GM12892 (cell line): Measurements from ENCODE around the gene ACOX2.

ENCODE experiments used
- POLR2A ChIP-seq: IDR thresholded peaks from 2 replicates; pipeline ENCODE4 v1.6.1; 2011; ENCODE audit warnings: low read depth, low read length, control low read depth
- TAF1 ChIP-seq: IDR thresholded peaks from 2 replicates; pipeline ENCODE4 v1.6.1; 2011; ENCODE audit warnings: low read depth, mild to moderate bottlenecking, control low read depth, low read length, borderline replicate concordance

DNA sequence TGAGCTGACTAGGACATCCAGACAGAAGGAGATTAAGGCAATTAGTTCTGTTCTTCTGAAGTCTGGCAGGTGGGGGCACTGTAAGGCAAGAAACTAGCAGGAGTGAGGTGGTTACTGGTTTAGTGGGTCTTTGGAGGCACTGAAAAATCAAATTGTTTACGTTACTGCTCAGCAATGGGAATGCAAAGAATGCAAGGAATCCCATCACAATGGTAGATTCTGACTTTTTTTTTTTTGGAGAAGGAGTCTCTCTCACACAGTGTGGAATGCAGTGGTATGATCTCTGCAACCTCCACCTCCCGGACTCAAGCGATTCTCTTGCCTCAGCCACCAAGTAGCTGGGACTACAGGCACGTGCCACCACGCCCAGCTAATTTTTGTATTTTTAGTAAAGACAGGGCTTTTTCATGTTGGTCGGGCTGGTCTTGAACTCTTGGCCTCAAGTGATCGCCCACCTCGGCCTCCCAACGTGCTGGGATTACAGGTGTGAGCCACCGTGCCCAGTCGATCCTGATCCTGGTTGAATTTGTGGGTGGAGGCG is 23.9 kb upstream of the ACOX2 start:
- TF ChIP-seq POLR2A = no peak
- TF ChIP-seq TAF1 = no peak
